ENCODE results near the gene SLC18A3. TPM values are rescaled to one million over a fixed set of nuclear protein-coding genes. Genes with fewer than 3 reads are reported as not detected.

The SLC18A3 gene
- total RNA-seq, 4 donors from 2014 or later: not detected

GRCh38 chr10:49644035-49644646 lies 34.0 kb downstream of the SLC18A3 start:
- no peaks in the 10 kb centered on the region for H3K4me1 ChIP-seq
- peaks cover 30% of the 10 kb centered on the region for H3K27me3 ChIP-seq
- no peak overlapping the region for H3K4me3 ChIP-seq
- H3K36me3 ChIP-seq: no peaks in the 10 kb centered on the region
- WGBS: 83% methylated on average over 6 of the region's 7 CpGs
- TF ChIP-seq EP300 (IDR thresholded peaks at IDR 0.05): no peak
- no peak for TF ChIP-seq POLR2AphosphoS5 (IDR thresholded peaks at IDR 0.05)
- no peak for TF ChIP-seq CTCF (IDR thresholded peaks at IDR 0.05)
- no peak for TF ChIP-seq POLR2A (IDR thresholded peaks at IDR 0.05)
- H3K9me3 ChIP-seq: no peaks in the 10 kb centered on the region
- peak in 1 of 2 donors; percentile 43 for DNase-seq (ENCODE audit: low spot score in 2 of 2)
- no peak overlapping the region for H3K27ac ChIP-seq

- TF ChIP-seq POLR2AphosphoS5 (IDR thresholded peaks at IDR 0.05) (no peak), EP300 (IDR thresholded peaks at IDR 0.05) (no peak), CTCF (IDR thresholded peaks at IDR 0.05) (no peak), POLR2A (IDR thresholded peaks at IDR 0.05) (no peak)
- H3K36me3 ChIP-seq: no peaks in the 10 kb centered on the region
- WGBS: 100% methylated on average over 1 of the region's 8 CpGs
- no peaks in the 10 kb centered on the region for H3K9me3 ChIP-seq
- no peak overlapping the region for H3K4me3 ChIP-seq
- DNase-seq (ENCODE audit: low spot score in 2 of 2): peak in 1 of 2 donors; percentile 65
- peaks cover 34% of the 10 kb centered on the region for H3K27me3 ChIP-seq
- no peak overlapping the region for H3K27ac ChIP-seq
- no peaks in the 10 kb centered on the region for H3K4me1 ChIP-seq
These were observed 35.3 kb downstream of the SLC18A3 start for GRCh38 chr10:49645417-49645816.

GRCh38 chr10:49645871-49646870 lies 36.1 kb downstream of the SLC18A3 start:
- Histone ChIP-seq H3K4me1 (no peaks in the 10 kb centered on the region), H3K27me3 (peaks cover 32% of the 10 kb centered on the region), H3K4me3 (no peak overlapping the region), H3K9me3 (no peaks in the 10 kb centered on the region), H3K36me3 (no peaks in the 10 kb centered on the region), H3K27ac (no peak overlapping the region)
- no peak for TF ChIP-seq EP300 (IDR thresholded peaks at IDR 0.05)
- no CpG with 5 or more reads among the region's 22 CpGs for WGBS
- peak in 1 of 2 donors; percentile 72 for DNase-seq (ENCODE audit: low spot score in 2 of 2)

GRCh38 chr10:49647554-49647953 lies 37.4 kb downstream of the SLC18A3 start:
- Histone ChIP-seq H3K27ac (no peak overlapping the region), H3K9me3 (no peaks in the 10 kb centered on the region), H3K4me1 (no peaks in the 10 kb centered on the region), H3K36me3 (no peaks in the 10 kb centered on the region), H3K4me3 (no peak overlapping the region), H3K27me3 (peaks cover 24% of the 10 kb centered on the region)
- no peak for TF ChIP-seq EP300 (IDR thresholded peaks at IDR 0.05)
- no peak for TF ChIP-seq CTCF (IDR thresholded peaks at IDR 0.05)
- no peak for TF ChIP-seq POLR2AphosphoS5 (IDR thresholded peaks at IDR 0.05)
- no peak for TF ChIP-seq POLR2A (IDR thresholded peaks at IDR 0.05)
- WGBS: 75% methylated on average over 4 of the region's 4 CpGs
- DNase-seq (ENCODE audit: low spot score in 2 of 2): no peak

- Histone ChIP-seq H3K27ac (no peak overlapping the region), H3K27me3 (peaks cover 23% of the 10 kb centered on the region), H3K9me3 (no peaks in the 10 kb centered on the region), H3K4me3 (no peak overlapping the region), H3K36me3 (no peaks in the 10 kb centered on the region), H3K4me1 (no peaks in the 10 kb centered on the region)
- TF ChIP-seq POLR2AphosphoS5 (IDR thresholded peaks at IDR 0.05): no peak
- TF ChIP-seq POLR2A (IDR thresholded peaks at IDR 0.05): no peak
- no peak for TF ChIP-seq CTCF (IDR thresholded peaks at IDR 0.05)
- TF ChIP-seq EP300 (IDR thresholded peaks at IDR 0.05): no peak
- WGBS: 74% methylated on average over 18 of the region's 18 CpGs
- DNase-seq (ENCODE audit: low spot score in 2 of 2): peak in 1 of 2 donors; percentile 31
These were observed 38.1 kb downstream of the SLC18A3 start for GRCh38 chr10:49647985-49648795.

All from suprapubic skin (tissue), 4 donors.